Naive thymus-derived CD8-positive, alpha-beta T cell (primary cell): ENCODE data around the gene GPLD1. TPM values are rescaled to one million over a fixed set of nuclear protein-coding genes. Genes with fewer than 3 reads are reported as not detected.

ENCODE experiments used
- ATAC-seq, 2 donors: fragments of 150-1000 bp; cut with Tn5 transposase in 1 of 2; sonication (Bioruptor Pico), chemical (Tn5 transposase) in 1 of 2; 1 replicate in 1 of 2; 2 replicates in 1 of 2; pipeline ENCODE4 v1.10.0; 2021; ENCODE audit warnings: mild to moderate bottlenecking in 2 of 2, moderate library complexity in 2 of 2
- POLR2A ChIA-PET: fragments of 350-600 bp; sonication (Branson Sonifier 250); formaldehyde crosslinking; loops from one replicate; lab custom pipeline; 2021; ENCODE audit warnings: antibody characterized with exemption; lab: Charles Lee
- DNase-seq, 10 donors: peaks; one replicate each; pipeline versions ENCODE4 v3.0.0 to v3.0.0-alpha.2; 2020 to 2022
- H3K27ac Mint-ChIP-seq, 10 donors: one replicate each; pipeline ENCODE4 v1.8.0; 2020 to 2022; ENCODE audit warnings: mild to moderate bottlenecking in 10 of 10, mixed read lengths in 10 of 10, moderate library complexity in 4 of 10, inconsistent platforms in 1 of 10
- H3K27me3 Mint-ChIP-seq, 5 donors: one replicate each; pipeline ENCODE4 v1.8.0; 2021 to 2022; ENCODE audit warnings: mixed read lengths in 5 of 5
- H3K36me3 Mint-ChIP-seq, 3 donors: one replicate each; pipeline ENCODE4 v1.8.0; 2020 to 2022; ENCODE audit warnings: mixed read lengths in 3 of 3, mild to moderate bottlenecking in 2 of 3, inconsistent platforms in 1 of 3
- H3K4me1 Mint-ChIP-seq, 4 donors: one replicate each; pipeline ENCODE4 v1.8.0; 2021 to 2022; ENCODE audit warnings: mixed read lengths in 4 of 4
- H3K4me3 Mint-ChIP-seq, 10 donors: one replicate each; pipeline ENCODE4 v1.8.0; 2020 to 2022; ENCODE audit warnings: mild to moderate bottlenecking in 10 of 10, mixed read lengths in 10 of 10, moderate library complexity in 6 of 10, inconsistent platforms in 1 of 10
- H3K9me3 Mint-ChIP-seq, 9 donors: one replicate each; pipeline ENCODE4 v1.8.0; 2020 to 2022; ENCODE audit warnings: mixed read lengths in 9 of 9, mild to moderate bottlenecking in 3 of 9, inconsistent platforms in 1 of 9, moderate library complexity in 1 of 9
- polyA plus RNA-seq, 3 donors: library from polyadenylated mRNA; unstranded; fragments of 300-500 nt; fragmentation: Illumina TruSeq; gene quantifications; one replicate each; pipeline ENCODE4 v1.2.3, GENCODE V29; 2021
- total RNA-seq, 8 experiments: library from RNA in 2 of 8; stranded (reverse) in 2 of 8; gene quantifications; one replicate each; pipeline ENCODE4 v1.2.3 and lab custom pipeline; 2021 to 2026

GPLD1 gene
- total and polyA plus RNA-seq, 5 experiments from 2014 or later, result 1.1 to 1.8 (median 1.6) TPM; not detected in 2

- ATAC-seq (peak; percentile 79 to 81), DNase-seq (peak; percentile 68 to 92 (median 81))
- POLR2A ChIA-PET, result interaction anchor here (0.6 to 2.0 kb wide), 13 partner anchors 17 to 946 kb away, joined by 3 to 10 read pairs (median 4); partner anchors contain the start of genes ACOT13, C6orf62 and TDP2
- Mint-ChIP-seq H3K36me3 (peaks cover 7 to 18% (median 12%) of the 10 kb centered on the region in 3 donors), H3K27ac (peak within 1 kb of the TSS; percentile 80 to 94 (median 87)), H3K27me3 (no peaks in the 10 kb centered on the region), H3K9me3 (peaks cover 0 to 10% (median 0%) of the 10 kb centered on the region in 9 donors), H3K4me3 (peak within 1 kb of the TSS; percentile 83 to 94 (median 90)), H3K4me1 (peaks cover 19 to 54% (median 41%) of the 10 kb centered on the region in 4 donors)
Observed at GRCh38 chr6:24494821-24495795, 5.7 kb upstream of the GPLD1 start, which contains the start of gene ALDH5A1. Gene ALDH5A1, plus strand, starts transcription at chr6:24494969. Its CDS starts 28 bp downstream, at chr6:24494997.

DNA sequence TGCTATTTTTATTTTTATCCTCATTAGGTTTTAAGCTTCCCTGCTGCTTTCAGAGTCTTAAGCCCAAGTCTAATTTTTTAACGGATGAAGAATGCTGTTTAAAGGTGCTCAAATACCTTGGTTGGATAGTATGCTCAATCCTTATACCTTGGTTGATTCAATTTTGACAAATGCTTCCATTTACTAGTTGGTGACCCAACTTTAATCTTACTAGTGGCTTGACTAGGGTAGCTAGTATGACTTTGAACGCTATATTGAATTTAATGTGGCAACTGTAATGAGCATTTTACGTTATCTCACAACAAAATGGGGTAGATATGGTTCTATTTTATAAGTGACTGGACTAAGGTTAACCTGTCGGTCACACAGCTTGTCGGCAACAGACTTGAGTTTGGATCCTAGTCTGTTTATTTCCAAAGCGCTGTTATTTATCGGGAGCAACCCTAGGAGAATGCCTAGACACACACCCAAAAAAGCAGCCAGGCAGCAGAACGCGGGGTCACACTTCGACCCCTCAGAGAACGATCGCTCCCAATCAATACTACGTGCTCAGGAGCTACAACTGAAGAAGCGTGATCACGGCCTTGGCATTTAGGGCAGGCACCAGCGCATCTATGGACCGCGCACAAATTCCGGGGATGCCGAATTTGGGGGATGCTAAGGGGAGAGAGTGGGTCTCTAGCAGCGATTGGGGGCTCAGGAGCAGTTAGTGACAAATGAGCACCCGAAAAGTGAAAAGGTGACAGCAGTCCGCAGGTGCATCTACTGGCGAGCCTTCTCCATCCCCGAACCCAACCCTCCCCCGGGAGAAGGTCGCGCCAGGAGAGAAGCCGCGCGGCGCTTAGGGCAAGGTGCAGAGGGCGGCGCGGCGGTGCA lies 4.8 kb upstream of the GPLD1 start:
- POLR2A ChIA-PET, result interaction anchor here (0.6 to 2.0 kb wide), 13 partner anchors 16 to 947 kb away, joined by 3 to 10 read pairs (median 4); partner anchors contain the start of genes ACOT13, C6orf62 and TDP2
- Mint-ChIP-seq H3K27ac (peak overlapping the region; percentile 72 to 93 (median 87)), H3K36me3 (peaks cover 7 to 16% (median 12%) of the 10 kb centered on the region in 3 donors), H3K27me3 (no peaks in the 10 kb centered on the region), H3K9me3 (peaks cover 0 to 10% (median 0%) of the 10 kb centered on the region in 9 donors), H3K4me3 (peak overlapping the region; percentile 83 to 94 (median 90)), H3K4me1 (peaks cover 19 to 48% (median 39%) of the 10 kb centered on the region in 4 donors)
- DNase-seq (no peak), ATAC-seq (peak; percentile 2 to 7)

GRCh38 chr6:24492475-24492874 lies 3.1 kb upstream of the GPLD1 start:
- Mint-ChIP-seq H3K4me3 (peak overlapping the region in 1 of 10 donors; percentile 11), H3K4me1 (peaks cover 16 to 36% (median 30%) of the 10 kb centered on the region in 4 donors), H3K27me3 (no peaks in the 10 kb centered on the region), H3K27ac (no peak overlapping the region), H3K9me3 (peaks cover 0 to 10% (median 0%) of the 10 kb centered on the region in 9 donors), H3K36me3 (peaks cover 7 to 12% (median 10%) of the 10 kb centered on the region in 3 donors)
- DNase-seq (no peak), ATAC-seq (no peak)
- POLR2A ChIA-PET, result no interaction called here

DNA sequence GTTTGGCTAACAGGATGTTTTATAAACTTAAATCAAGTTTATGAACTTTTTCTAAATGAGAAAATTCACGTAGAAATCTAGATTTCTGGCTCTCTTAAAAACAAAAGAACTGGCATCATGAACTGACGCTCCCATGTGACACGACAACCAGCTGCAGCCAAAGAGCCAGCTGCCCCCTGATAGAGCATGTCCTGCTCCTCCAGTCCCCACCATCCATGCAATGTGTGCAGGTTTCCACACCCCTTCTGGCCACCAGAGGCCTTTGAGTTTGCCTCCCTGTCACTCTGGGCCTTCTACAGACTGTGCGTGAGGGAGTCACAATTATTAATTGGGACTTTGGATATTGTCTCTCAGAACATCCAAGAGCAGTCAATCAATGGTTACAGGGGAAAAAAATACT lies 1.6 kb upstream of the GPLD1 start:
- H3K27ac Mint-ChIP-seq, result peak overlapping the region in 1 of 10 donors; percentile 37
- H3K27me3 Mint-ChIP-seq, result no peaks in the 10 kb centered on the region
- ATAC-seq (no peak), DNase-seq (no peak)
- peaks cover 0 to under 1% (median 0%) of the 10 kb centered on the region in 3 donors for H3K36me3 Mint-ChIP-seq
- peaks cover 14 to 20% (median 18%) of the 10 kb centered on the region in 4 donors for H3K4me1 Mint-ChIP-seq
- POLR2A ChIA-PET, result no interaction called here
- H3K4me3 Mint-ChIP-seq, result no peak overlapping the region
- H3K9me3 Mint-ChIP-seq, result no peaks in the 10 kb centered on the region

GRCh38 chr6:24489881-24490280 lies 503 bp upstream of the GPLD1 start:
- ATAC-seq (no peak), DNase-seq (no peak)
- no peaks in the 10 kb centered on the region for H3K27me3 Mint-ChIP-seq
- peaks cover 11 to 13% (median 12%) of the 10 kb centered on the region in 4 donors for H3K4me1 Mint-ChIP-seq
- H3K9me3 Mint-ChIP-seq, result no peaks in the 10 kb centered on the region
- no peak overlapping the region for H3K27ac Mint-ChIP-seq
- POLR2A ChIA-PET, result no interaction called here
- no peak overlapping the region for H3K4me3 Mint-ChIP-seq
- peaks cover 0 to 3% (median 0%) of the 10 kb centered on the region in 3 donors for H3K36me3 Mint-ChIP-seq

GRCh38 chr6:24486065-24486464 lies 3.3 kb downstream of the GPLD1 start:
- POLR2A ChIA-PET, result no interaction called here
- ATAC-seq, result no peak
- H3K27ac Mint-ChIP-seq, result no peak overlapping the region

DNA sequence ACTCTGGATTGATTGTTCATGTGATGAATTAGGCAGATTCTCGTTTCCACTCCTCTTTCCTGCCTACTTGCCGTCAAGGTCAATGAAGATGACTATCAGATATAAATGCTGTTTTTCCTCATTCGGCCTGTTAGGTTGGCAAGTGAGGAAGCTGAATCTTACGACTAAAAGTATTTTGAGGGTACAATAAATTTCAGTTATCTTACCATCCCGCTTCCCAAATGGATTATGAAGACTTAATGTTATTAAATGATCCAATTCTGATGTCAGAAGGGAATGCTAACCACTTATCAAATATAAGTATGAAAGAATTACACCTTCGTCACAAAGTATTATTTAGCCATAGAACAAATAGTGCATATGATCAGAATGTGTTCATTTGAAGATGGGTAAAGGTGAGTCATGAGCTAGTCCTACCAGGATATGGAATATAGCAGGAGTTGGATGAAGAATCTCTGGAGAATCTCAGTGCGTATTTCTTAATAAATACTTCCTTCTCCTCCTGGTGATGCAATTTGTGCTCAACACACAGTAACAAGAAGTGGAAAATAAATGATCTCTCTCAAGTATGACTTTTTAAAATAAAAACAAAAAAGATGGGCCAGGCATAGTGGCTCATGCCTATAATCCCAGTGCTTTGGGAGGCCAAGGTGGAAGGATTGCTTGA lies 4.6 kb downstream of the GPLD1 start:
- ATAC-seq (no peak), DNase-seq (no peak)
- H3K36me3 Mint-ChIP-seq, result peaks cover 0 to 5% (median 0%) of the 10 kb centered on the region in 3 donors
- no peaks in the 10 kb centered on the region for H3K27me3 Mint-ChIP-seq
- POLR2A ChIA-PET, result no interaction called here
- no peak overlapping the region for H3K4me3 Mint-ChIP-seq
- no peak overlapping the region for H3K27ac Mint-ChIP-seq
- no peaks in the 10 kb centered on the region for H3K4me1 Mint-ChIP-seq
- no peaks in the 10 kb centered on the region for H3K9me3 Mint-ChIP-seq

More at GRCh38 chr6:24486065-24486464, 3.3 kb downstream of the GPLD1 start:
- H3K9me3 Mint-ChIP-seq, result no peaks in the 10 kb centered on the region
- no peak overlapping the region for H3K4me3 Mint-ChIP-seq
- no peaks in the 10 kb centered on the region for H3K4me1 Mint-ChIP-seq
- DNase-seq, result no peak
- H3K27me3 Mint-ChIP-seq, result no peaks in the 10 kb centered on the region
- H3K36me3 Mint-ChIP-seq, result peaks cover 0 to 5% (median 0%) of the 10 kb centered on the region in 3 donors

- no peak for DNase-seq
- no peak overlapping the region for H3K4me3 Mint-ChIP-seq
- POLR2A ChIA-PET, result no interaction called here
- no peaks in the 10 kb centered on the region for H3K4me1 Mint-ChIP-seq
- no peak overlapping the region for H3K27ac Mint-ChIP-seq
- no peaks in the 10 kb centered on the region for H3K27me3 Mint-ChIP-seq
- H3K9me3 Mint-ChIP-seq, result no peaks in the 10 kb centered on the region
- peaks cover 0 to 5% (median 0%) of the 10 kb centered on the region in 3 donors for H3K36me3 Mint-ChIP-seq
- ATAC-seq, result no peak
Observed at GRCh38 chr6:24481449-24481848, 7.9 kb downstream of the GPLD1 start.

- no peak overlapping the region for H3K4me3 Mint-ChIP-seq
- no peak for ATAC-seq
- POLR2A ChIA-PET, result no interaction called here
Observed at GRCh38 chr6:24480705-24481104, 8.7 kb downstream of the GPLD1 start.

DNA sequence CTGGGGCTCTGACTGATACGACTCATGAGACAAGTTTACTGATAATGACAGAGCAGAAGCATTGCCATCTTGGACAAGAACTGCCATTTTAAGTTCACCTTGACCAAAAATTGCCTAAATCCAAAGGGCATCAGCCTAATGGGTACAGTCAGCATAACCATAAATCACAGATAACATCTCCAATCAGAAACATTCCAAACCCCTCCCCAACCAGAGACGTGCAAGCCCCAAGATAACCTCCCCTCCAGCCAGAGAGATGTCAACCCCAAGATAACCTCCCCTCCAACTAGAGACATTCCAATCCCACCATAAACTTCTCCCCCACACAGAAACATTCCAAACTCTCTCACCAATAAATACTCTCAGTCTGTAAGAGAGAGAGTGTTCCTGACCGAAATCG lies 10.5 kb downstream of the GPLD1 start:
- Mint-ChIP-seq H3K36me3 (peaks cover 0 to 5% (median 0%) of the 10 kb centered on the region in 3 donors), H3K9me3 (no peaks in the 10 kb centered on the region), H3K27me3 (no peaks in the 10 kb centered on the region), H3K4me3 (no peak overlapping the region), H3K27ac (no peak overlapping the region), H3K4me1 (no peaks in the 10 kb centered on the region)
- no peak for ATAC-seq
- no peak for DNase-seq
- POLR2A ChIA-PET, result no interaction called here

More at GRCh38 chr6:24480705-24481104, 8.7 kb downstream of the GPLD1 start:
- Mint-ChIP-seq H3K36me3 (peaks cover 0 to 3% (median 0%) of the 10 kb centered on the region in 3 donors), H3K9me3 (no peaks in the 10 kb centered on the region), H3K27me3 (no peaks in the 10 kb centered on the region), H3K27ac (no peak overlapping the region), H3K4me1 (no peaks in the 10 kb centered on the region)
- no peak for DNase-seq

- Mint-ChIP-seq H3K4me3 (no peak overlapping the region), H3K27me3 (no peaks in the 10 kb centered on the region), H3K4me1 (no peaks in the 10 kb centered on the region), H3K36me3 (peaks cover 0 to 6% (median 0%) of the 10 kb centered on the region in 3 donors), H3K9me3 (no peaks in the 10 kb centered on the region), H3K27ac (no peak overlapping the region)
- ATAC-seq (no peak), DNase-seq (no peak)
- POLR2A ChIA-PET, result no interaction called here
Observed at GRCh38 chr6:24477070-24477469, 12.3 kb downstream of the GPLD1 start.

GRCh38 chr6:24476631-24477030 lies 12.7 kb downstream of the GPLD1 start:
- no peak overlapping the region for H3K4me3 Mint-ChIP-seq
- no peak for DNase-seq
- no peaks in the 10 kb centered on the region for H3K27me3 Mint-ChIP-seq
- H3K36me3 Mint-ChIP-seq, result peaks cover 0 to 6% (median 0%) of the 10 kb centered on the region in 3 donors
- POLR2A ChIA-PET, result no interaction called here
- no peaks in the 10 kb centered on the region for H3K4me1 Mint-ChIP-seq
- H3K9me3 Mint-ChIP-seq, result no peaks in the 10 kb centered on the region
- ATAC-seq, result no peak
- H3K27ac Mint-ChIP-seq, result no peak overlapping the region
